ENCODE results near the gene ING2. TPM values are rescaled to one million over a fixed set of nuclear protein-coding genes. Genes with fewer than 3 reads are reported as not detected.
A peak's percentile ranks its signal among the peaks of the same experiment; 100 is the strongest.

ING2 gene
- total and polyA plus RNA-seq, 2 of the 8 experiments (the other 6 are each of a cell fraction or from before 2014, with no cell fraction given): 5.1 to 16.1 TPM

DNA sequence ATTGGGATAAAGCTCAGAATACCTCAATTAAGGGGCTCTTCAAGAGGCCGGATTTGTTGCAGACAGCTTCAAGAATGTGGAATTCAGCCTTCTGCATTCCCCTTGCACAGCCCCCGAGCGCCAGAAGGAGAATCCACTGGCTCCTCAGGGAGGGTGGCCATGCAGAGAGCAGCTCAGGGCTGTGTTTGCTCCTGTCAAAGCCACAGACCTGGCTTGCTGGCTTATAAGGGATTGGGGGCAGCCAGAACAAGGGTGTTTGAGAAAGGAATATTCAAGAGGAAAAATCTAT is 36.8 kb downstream of the ING2 start:
- Histone ChIP-seq H4K20me1 (replicated peaks in 1 of 2; ENCODE audit: control insufficient read depth in 1 of 2, insufficient read depth in 2 of 2, low read length in 2 of 2) (no peaks in the 10 kb centered on the region), H2BK12ac (ENCODE audit: low read depth, low read length) (no peak overlapping the region), H3K4me2 (ENCODE audit: insufficient read depth in 1 of 2, low read depth in 2 of 2, low read length in 2 of 2) (peak overlapping the region; percentile 4 to 32; a peak in 1 of 4 replicates), H3K18ac (ENCODE audit: extremely low read depth, low read length) (peak overlapping the region; percentile 38; the same call in 1 of the 2 replicates), H4K5ac (ENCODE audit: insufficient read length, low read depth, low read length) (no peak overlapping the region), H3K27ac (ENCODE audit: low read depth, low read length) (no peak overlapping the region), H3K79me1 (ENCODE audit: low read depth, low read length) (no peaks in the 10 kb centered on the region), H3K9ac (replicated peaks in 1 of 4; ENCODE audit: extremely low read depth in 1 of 4, low read depth in 3 of 4, low read length in 3 of 4) (no peak overlapping the region), H2BK5ac (ENCODE audit: low read depth, low read length) (no peak overlapping the region), H3K23ac (ENCODE audit: insufficient read length) (no peak overlapping the region), H4K91ac (replicated peaks; ENCODE audit: insufficient read length, low read length) (no peak overlapping the region), H3K79me2 (ENCODE audit: control insufficient read depth in 1 of 2, insufficient read depth in 2 of 2, low read length in 2 of 2) (no peaks in the 10 kb centered on the region), H4K8ac (ENCODE audit: extremely low read depth, insufficient read depth, low read length) (no peak overlapping the region), H3K9me3 (ENCODE audit: insufficient read depth in 2 of 2, low read depth in 1 of 2, low read length in 1 of 2) (peaks cover 0 to 4% of the 10 kb centered on the region in 2 experiments; a peak in 1 of 4 replicates), H2AK5ac (ENCODE audit: low read depth, low read length) (no peak overlapping the region), H3K14ac (ENCODE audit: insufficient read length) (no peak overlapping the region), H3K4me3 (ENCODE audit: extremely low read depth in 1 of 4, insufficient read depth in 2 of 4, low read depth in 3 of 4, low read length in 4 of 4) (no peak overlapping the region), H2BK120ac (replicated peaks; ENCODE audit: low read depth, low read length) (no peak overlapping the region), H3K4ac (replicated peaks; ENCODE audit: insufficient read length, low read depth, low read length) (no peak overlapping the region), H2BK15ac (ENCODE audit: low read length) (no peak overlapping the region), H3K27me3 (replicated peaks in 1 of 4; ENCODE audit: control insufficient read depth in 3 of 4, extremely low read depth in 1 of 4, insufficient read depth in 3 of 4, low read length in 3 of 4) (no peaks in the 10 kb centered on the region), H3K56ac (replicated peaks; ENCODE audit: insufficient read length, low read depth, low read length) (no peak overlapping the region), H3K23me2 (ENCODE audit: low read depth, low read length) (no peaks in the 10 kb centered on the region; the same call in 1 of the 2 replicates), H2BK20ac (ENCODE audit: low read length) (no peak overlapping the region), H3K36me3 (ENCODE audit: control insufficient read depth in 2 of 4, insufficient read depth in 4 of 4, low read length in 3 of 4) (no peaks in the 10 kb centered on the region), H3K4me1 (replicated peaks in 1 of 4; ENCODE audit: control insufficient read depth in 3 of 4, insufficient read depth in 4 of 4, low read length in 3 of 4) (peaks cover 0 to 12% (median 4%) of the 10 kb centered on the region in 4 experiments; a peak in 6 of 7 replicates), H2AFZ (ENCODE audit: low read length) (0 out of 2 replicates have a peak overlapping the region, but pooled peaks have one; percentile 49)
- ChIA-PET POLR2A (ENCODE audit: partially characterized antibody) (interaction anchor here (0.9 to 1.8 kb wide), 2 partner anchors 11 to 36 kb away, joined by 3 to 4 read pairs; no protein-coding TSS in a partner anchor), CTCF (ENCODE audit: partially characterized antibody) (interaction anchor here (0.8 to 2.7 kb wide), 2 partner anchors 22 to 27 kb away, joined by 3 to 8 read pairs; no protein-coding TSS in a partner anchor)
- DNase-seq (ENCODE audit: low read depth in 1 of 2, low spot score in 2 of 2) (peak in 1 of 2 experiments; percentile 25), FAIRE-seq (peak; percentile 7)
- WGBS, 2 experiments (ENCODE audit: extremely low coverage in 1 of 2, insufficient coverage in 1 of 2, insufficient read length in 1 of 2, insufficient replicate concordance in 2 of 2, low coverage in 1 of 2, low lambda C conversion rate in 2 of 2, missing lambda C conversion rate in 1 of 2): 44% methylated on average over 3 of the region's 3 CpGs; no CpG with 5 or more reads in 1 of the 2 experiments
- TF ChIP-seq ZNF274 (IDR thresholded peaks at IDR 0.05; ENCODE audit: borderline replicate concordance, extremely low read depth, low read length): no peak
- TF ChIP-seq SIN3A (conservative IDR thresholded peaks at IDR 0.05 in 1 of 2, IDR thresholded peaks at IDR 0.05 in 1 of 2; ENCODE audit: low read depth in 1 of 2, low read length in 2 of 2): no peak
- no peak for TF ChIP-seq MAFK (IDR thresholded peaks at IDR 0.05; ENCODE audit: low read depth, low read length)
- TF ChIP-seq HDAC2 (IDR thresholded peaks at IDR 0.05; ENCODE audit: borderline replicate concordance in 1 of 2, low read depth in 2 of 2, low read length in 2 of 2): no peak
- 0 out of 4 replicates have a peak, but pooled peaks of 1 of the 2 experiments have one; percentile 12 for TF ChIP-seq RAD21 (IDR thresholded peaks at IDR 0.05 in 1 of 2, conservative IDR thresholded peaks at IDR 0.05 in 1 of 2; ENCODE audit: low read depth in 2 of 2, low read length in 2 of 2)
- no peak for TF ChIP-seq SP4 (IDR thresholded peaks at IDR 0.05; ENCODE audit: low read length)
- TF ChIP-seq SAP30 (IDR thresholded peaks at IDR 0.05; ENCODE audit: insufficient read depth, insufficient replicate concordance, low read length): no peak
- TF ChIP-seq, protein P1, sequence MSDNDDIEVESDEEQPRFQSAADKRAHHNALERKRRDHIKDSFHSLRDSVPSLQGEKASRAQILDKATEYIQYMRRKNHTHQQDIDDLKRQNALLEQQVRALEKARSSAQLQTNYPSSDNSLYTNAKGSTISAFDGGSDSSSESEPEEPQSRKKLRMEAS (IDR thresholded peaks at IDR 0.05): no peak
- peak; percentile 88 for TF ChIP-seq TEAD4 (IDR thresholded peaks at IDR 0.05; ENCODE audit: low read depth, low read length)
- TF ChIP-seq, protein P2, sequence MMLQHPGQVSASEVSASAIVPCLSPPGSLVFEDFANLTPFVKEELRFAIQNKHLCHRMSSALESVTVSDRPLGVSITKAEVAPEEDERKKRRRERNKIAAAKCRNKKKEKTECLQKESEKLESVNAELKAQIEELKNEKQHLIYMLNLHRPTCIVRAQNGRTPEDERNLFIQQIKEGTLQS (IDR thresholded peaks at IDR 0.05; ENCODE audit: insufficient read depth, low read depth, low read length): no peak
- TF ChIP-seq BRCA1 (IDR thresholded peaks at IDR 0.05; ENCODE audit: low read depth, low read length): no peak
- no peak for TF ChIP-seq CBX8 (IDR thresholded peaks at IDR 0.05; ENCODE audit: borderline replicate concordance, low read depth, low read length)

Measured in H1 (cell line).